Lower leg skin (tissue), 4 donors: ENCODE results near the gene SIAH2. TPM values are rescaled to one million over a fixed set of nuclear protein-coding genes. Genes with fewer than 3 reads are reported as not detected.

Experiments
- DNase-seq, 2 donors: peaks; one replicate each; pipeline ENCODE4 v3.0.0-alpha.2; 2019; ENCODE audit warnings: low spot score in 2 of 2
- H3K4me3 ChIP-seq: fragments of 200-600 bp; sonication (generic); 2 replicates; pipeline ENCODE4 v1.5.1; 2017; ENCODE audit warnings: mild to moderate bottlenecking, low read depth; ENCODE audit not compliant: poor library complexity, severe bottlenecking
- CTCF ChIP-seq, 3 donors: fragments of 450-650 bp; IDR thresholded peaks; one replicate each; pipeline ENCODE4 v1.5.1; 2016; ENCODE audit warnings: antibody characterized with exemption in 3 of 3, mild to moderate bottlenecking in 3 of 3, moderate library complexity in 2 of 3
- POLR2A ChIP-seq, 2 donors: fragments of 450-650 bp; IDR thresholded peaks; one replicate each; pipeline ENCODE4 v1.6.1; 2016 to 2017; ENCODE audit warnings: antibody characterized with exemption in 2 of 2, mild to moderate bottlenecking in 1 of 2, moderate library complexity in 1 of 2
- WGBS, 2 donors: methylation state at CpG; one replicate each; pipeline ENCODE4 v1.1.5; 2018; 5-methylcytosine and 5-hydroxymethylcytosine counted together
- intact Hi-C: fragments of 100-400 bp; cut with DNase I; formaldehyde crosslinking; loops from one replicate; pipeline ENCODE4 v1.15.0; 2023; ENCODE audit warnings: low total_unique reads
- total RNA-seq, 4 donors: library from RNA; depleted of rRNA; stranded (reverse); fragments of >200 nt; gene quantifications; one replicate each; pipeline ENCODE4 v1.1.0, GENCODE V29; 2016

SIAH2 gene
- total RNA-seq, 4 donors from 2014 or later, result 78.5 to 117 (median 94.6) TPM

- intact Hi-C loops, result loop anchor here (2.0 kb wide), 1 partner anchor 143 kb away; no protein-coding TSS in a partner anchor
- 91 to 97% methylated on average over 3 of the region's 3 CpGs for WGBS, 2 donors
- TF ChIP-seq POLR2A (IDR thresholded peaks at IDR 0.05) (no peak), CTCF (IDR thresholded peaks at IDR 0.05) (no peak)
- no peak for DNase-seq
- H3K4me3 ChIP-seq, result no peak overlapping the region
Measured at GRCh38 chr3:150722267-150722666, 40.7 kb downstream of the SIAH2 start.

GRCh38 chr3:150721285-150722130, 41.5 kb downstream of the SIAH2 start:
- 15 to 17% methylated on average over 13 of the region's 13 CpGs for WGBS, 2 donors
- no peak overlapping the region for H3K4me3 ChIP-seq
- intact Hi-C loops, result loop anchor here (2.0 kb wide), 1 partner anchor 143 kb away; no protein-coding TSS in a partner anchor
- TF ChIP-seq CTCF (IDR thresholded peaks at IDR 0.05), result peak in 1 of 3 donors; percentile 78
- no peak for TF ChIP-seq POLR2A (IDR thresholded peaks at IDR 0.05)
- DNase-seq, result no peak

GRCh38 chr3:150720444-150720843, 42.5 kb downstream of the SIAH2 start:
- 76 to 80% methylated on average over 3 of the region's 3 CpGs for WGBS, 2 donors
- DNase-seq, result no peak
- TF ChIP-seq POLR2A (IDR thresholded peaks at IDR 0.05) (no peak), CTCF (IDR thresholded peaks at IDR 0.05) (no peak)
- intact Hi-C loops, result no loop called here
- no peak overlapping the region for H3K4me3 ChIP-seq

GRCh38 chr3:150710097-150710496, 52.9 kb downstream of the SIAH2 start:
- DNase-seq, result no peak
- TF ChIP-seq CTCF (IDR thresholded peaks at IDR 0.05) (no peak), POLR2A (IDR thresholded peaks at IDR 0.05) (no peak)
- intact Hi-C loops, result no loop called here
- 98% methylated on average over 2 of the region's 2 CpGs for WGBS, 2 donors
- H3K4me3 ChIP-seq, result no peak overlapping the region

- TF ChIP-seq CTCF (IDR thresholded peaks at IDR 0.05) (no peak), POLR2A (IDR thresholded peaks at IDR 0.05) (no peak)
Measured at GRCh38 chr3:150703756-150704344, 59.1 kb downstream of the SIAH2 start, which contains the start of gene ERICH6. ERICH6 (minus strand) TSS chr3:150703920; CDS start chr3:150703898, 22 bp downstream.

More at GRCh38 chr3:150703756-150704344, 59.1 kb downstream of the SIAH2 start, which contains the start of gene ERICH6:
- DNase-seq, result peak; percentile 82 to 97
- peak within 1 kb of the TSS; percentile 59 for H3K4me3 ChIP-seq
- 0 to 1% methylated on average over 35 of the region's 35 CpGs for WGBS, 2 donors
- intact Hi-C loops, result no loop called here
